HG03135 (cell line): ENCODE measurements around the gene DIP2A.
"Not testable (repeated sequence)": the region's sequence is repeated elsewhere in the genome, so short reads cannot be mapped to it uniquely, and the experiment has no call there.

Source experiments
- ATAC-seq: cut with Tn5 transposase; IDR thresholded peaks from one replicate; pipeline ENCODE4 v1.9.1; 2021; ENCODE audit warnings: mild to moderate bottlenecking, moderate library complexity; ENCODE audit not compliant: unreplicated experiment

DIP2A gene

DNA sequence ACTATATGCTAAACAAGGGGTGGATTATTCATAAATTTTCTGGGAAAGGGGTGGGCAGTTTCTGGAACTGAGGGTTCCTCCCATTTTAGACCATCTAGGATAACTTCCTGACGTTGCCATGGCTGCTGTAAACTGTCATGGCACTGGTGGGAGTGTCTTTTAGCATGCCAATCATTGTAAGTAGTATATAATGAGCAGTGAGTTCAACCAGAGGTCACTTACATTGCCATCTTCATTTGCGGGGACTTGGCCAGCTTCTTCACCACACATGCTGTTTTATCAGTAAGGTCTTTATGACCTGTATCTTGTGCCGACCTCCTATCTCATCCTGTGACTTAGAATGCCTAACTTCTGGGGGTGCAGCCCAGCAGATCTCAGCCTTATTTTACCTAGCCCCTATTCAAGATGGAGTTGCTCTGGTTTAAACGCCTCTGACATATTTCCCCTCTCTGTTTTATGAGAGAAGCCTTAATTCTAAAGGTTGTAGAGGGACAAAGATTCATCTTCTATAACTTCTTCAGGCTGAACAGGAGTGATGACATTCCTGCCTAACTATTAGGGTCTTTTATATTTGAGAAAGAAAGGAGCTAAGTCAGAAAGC lies 60.4 kb downstream of the DIP2A start:
- ATAC-seq, result no peak

DNA sequence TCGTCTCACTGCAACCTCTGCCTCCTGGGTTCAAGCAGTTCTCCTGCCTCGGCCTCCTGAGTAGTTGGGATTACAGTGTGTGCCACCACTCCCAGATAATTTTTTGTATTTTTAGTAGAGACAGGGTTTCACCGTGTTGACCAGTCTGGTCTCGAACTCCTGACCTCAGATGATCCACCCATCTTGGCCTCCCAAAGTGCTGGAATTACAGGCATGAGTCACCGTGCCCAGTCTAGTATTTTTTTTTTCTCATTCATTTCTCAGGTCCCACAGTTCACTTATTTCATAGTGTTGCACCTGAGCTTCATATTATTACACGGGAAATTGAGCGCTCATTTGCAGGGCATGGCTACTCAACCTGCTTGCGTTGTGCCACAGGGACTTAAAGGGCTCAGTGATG lies 68.7 kb downstream of the DIP2A start:
- not testable (repeated sequence) for ATAC-seq

DNA sequence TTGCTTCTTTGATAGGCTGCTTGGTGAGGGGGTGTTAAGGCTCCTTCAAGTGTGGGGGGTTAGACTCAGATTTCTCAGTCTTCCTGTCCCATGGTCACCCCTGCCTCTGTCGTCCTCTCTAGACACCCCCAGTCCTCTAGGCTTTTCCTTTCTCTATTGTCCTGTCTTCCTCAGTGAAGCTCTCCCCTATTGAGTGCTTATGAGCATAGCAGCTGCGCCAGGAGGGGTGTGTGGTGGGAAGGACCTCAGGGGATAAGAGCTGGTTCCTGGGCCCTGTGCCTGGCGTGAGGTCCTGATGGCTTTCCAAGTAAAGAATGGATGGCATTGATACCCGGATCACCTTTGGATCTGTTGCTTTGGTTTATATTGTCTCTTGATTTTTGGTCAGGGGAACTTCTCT lies 69.1 kb downstream of the DIP2A start:
- ATAC-seq, result no peak

DNA sequence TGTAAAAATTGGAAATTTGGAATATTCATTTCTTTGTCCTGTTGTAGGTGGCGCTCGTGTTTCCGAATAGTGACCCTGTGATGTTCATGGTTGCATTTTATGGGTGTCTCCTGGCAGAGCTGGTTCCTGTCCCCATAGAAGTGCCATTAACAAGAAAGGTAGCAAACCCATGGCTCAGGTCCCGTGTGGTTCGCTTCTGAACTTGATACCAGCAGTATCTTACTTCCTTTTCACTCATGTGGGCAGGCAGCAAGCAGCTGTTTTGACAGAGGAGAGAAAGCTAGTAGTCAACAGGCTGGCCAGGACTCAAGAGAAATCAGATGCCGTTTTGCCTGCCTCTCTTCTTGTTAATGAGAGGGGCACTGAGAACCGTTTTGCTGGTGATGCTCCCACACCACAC lies 73.4 kb downstream of the DIP2A start:
- no peak for ATAC-seq

DNA sequence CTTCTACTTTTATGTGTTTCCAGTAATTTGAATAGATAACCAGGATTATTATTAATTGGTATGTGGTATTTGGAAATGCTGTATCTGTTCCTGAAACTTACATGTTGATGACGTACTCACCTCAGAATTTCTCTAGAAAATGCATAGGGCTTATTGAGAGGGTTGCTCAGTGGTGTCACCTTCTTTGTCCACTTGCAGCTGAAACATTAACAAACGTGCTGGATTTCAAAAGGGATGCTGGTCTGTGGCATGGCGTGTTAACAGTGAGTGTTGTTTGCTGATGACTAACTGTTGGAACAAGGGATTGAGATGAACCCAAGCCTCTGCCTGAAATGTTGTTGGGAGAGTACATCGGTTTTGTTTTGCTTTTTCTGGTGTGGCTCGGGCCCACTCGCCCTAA lies 78.3 kb downstream of the DIP2A start:
- ATAC-seq, result no peak

DNA sequence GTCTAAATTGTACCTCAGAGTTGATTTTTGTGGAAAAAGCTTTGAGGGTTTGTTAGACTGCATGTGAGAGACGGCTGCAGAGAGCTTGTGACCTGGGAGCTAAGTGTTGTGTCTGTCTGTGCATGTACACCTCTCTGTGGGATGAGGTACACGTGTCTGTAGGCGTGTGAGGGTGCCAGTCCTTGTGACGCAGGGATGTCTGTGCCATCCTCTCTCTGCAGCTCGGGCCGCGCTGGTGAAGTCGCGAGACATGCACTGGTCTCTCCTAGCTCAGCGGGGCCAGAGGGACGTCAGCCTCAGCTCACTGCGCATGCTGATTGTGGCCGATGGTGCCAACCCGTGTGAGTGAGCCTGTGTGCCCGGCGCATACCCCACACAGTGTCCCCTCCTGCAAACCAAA lies 79.6 kb downstream of the DIP2A start:
- ATAC-seq, result no peak

DNA sequence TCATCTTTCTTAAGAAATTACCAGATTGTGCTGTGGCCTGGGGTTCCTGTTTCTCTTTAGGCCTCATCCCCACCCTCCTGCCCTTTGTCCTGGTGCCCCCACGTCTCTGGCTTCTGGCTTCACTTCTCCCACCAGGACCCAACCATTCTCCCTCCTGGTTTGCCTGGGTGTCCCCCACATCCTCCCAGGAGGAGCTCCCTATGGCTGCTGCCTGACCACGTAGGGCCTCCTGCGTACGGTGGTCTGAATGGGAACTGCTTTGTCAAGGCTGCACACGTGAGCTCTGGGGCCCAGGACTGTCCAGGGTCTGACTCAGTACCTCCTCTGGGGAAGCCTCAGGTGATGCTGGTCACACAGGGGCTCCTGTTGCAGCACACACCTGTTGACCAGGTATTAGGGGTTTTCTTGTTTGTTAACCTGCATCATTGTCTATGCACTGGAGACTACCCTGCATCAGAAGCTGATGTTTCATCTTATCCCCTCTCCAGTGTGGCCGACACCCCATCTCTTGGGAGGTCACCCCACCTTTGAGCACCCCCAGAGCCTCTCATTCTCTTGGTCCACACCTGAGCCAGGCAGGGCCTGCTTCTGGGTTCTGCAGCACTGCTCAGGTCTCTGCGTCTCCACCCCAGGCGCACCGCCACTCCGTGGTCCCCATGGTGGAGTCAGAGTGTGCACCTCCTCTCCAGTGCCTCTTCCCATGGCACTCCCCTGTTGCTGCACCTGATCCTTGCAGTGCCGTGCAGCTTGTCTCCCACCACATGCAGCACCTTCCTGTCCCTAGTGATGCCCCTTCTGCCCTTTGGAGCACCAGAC lies 80.4 kb downstream of the DIP2A start:
- ATAC-seq, result no peak

DNA sequence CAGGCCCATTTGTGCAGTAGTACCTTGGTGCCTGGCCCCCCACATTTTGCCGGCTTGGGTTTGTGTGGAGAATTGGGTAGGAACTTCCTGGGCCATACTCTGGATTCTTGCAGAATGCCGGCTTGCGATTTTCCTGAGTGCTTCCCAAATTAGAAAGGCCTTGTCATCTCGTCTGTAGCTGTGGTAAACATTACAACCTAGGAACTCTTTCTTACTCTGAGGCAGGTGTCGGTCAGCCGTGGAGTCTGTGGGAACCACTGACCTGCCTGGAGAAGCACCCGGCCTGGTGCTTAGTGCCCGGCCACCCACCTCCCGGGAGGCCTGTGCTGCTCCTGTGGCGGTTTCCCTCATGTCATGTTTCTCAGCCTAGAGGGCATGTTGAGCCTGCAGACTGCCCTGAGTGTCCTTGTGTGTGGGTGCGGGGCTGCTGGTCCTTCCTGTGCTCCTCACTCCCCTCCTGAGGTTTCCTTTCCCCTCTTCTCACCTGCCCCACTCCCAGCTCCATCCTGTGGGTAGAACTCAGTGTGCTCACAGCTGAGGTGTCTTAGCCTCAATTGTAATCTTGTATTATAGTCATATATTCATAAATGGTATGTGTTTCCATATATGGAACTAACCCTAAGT lies 81.5 kb downstream of the DIP2A start:
- no peak for ATAC-seq

DNA sequence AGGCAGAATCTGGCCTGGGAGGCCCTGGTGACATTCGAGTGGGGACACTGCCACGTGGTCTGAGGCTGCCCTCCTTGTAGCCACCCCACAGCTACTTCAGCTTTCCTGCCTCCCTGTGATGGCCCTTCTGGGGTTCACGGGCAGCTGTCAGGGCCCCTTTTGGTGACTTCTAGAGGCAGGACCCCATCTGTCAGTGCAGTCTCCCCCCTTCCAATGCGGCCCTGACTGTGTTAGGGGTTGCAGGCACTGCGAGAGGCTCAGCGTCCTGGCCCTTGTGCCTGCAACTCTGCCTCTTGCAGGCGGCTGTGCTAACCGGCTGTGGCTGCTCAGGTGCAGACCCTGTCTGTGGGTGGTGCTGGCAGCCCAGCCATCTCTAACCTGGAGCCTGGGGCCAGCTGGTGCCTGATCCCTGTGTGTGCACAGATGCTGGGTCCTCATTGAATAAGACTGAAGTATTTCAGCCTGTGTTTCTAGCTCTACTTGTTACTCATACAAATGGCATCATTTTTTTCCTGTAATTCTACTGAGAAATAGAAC lies 84.0 kb downstream of the DIP2A start:
- ATAC-seq, result no peak

DNA sequence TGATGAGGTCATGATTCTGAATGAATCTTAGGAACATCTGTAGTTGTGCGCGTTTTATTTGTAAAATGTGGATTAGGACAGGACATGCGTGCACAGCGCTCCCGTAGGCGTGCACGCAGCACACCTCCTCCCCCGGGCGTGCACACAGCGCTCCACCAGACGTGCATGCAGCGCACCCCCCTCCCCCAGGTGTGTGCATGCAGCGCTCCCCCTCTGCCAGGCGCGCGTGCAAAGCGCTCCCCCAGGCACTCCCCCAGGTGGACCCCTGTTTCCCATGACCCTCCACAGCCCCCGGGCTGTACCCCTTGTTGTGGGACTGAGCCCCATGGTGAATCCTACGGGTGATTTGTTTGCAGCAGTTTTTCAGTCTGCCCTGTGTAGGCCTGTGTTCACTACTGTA lies 84.6 kb downstream of the DIP2A start:
- no peak for ATAC-seq

DNA sequence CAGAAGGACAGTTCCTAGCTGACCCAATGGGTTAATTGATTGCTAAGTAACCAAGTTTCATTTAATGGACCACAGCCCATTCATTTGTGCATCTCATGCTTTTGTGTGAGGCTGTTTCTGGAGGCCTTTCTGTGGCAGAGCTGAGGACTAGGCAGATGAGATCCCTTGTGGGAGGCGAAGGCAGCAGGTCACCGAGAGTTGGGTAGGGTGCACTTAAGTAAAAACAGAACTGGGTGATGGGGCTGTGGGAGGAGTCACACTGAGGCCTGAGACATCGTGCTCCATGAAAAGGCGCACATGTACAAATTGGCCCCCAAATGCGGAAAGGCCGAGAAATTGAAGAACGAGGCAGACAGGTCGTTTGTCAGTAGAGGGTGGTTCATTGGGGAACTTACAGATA lies 85.3 kb downstream of the DIP2A start:
- ATAC-seq, result no peak

DNA sequence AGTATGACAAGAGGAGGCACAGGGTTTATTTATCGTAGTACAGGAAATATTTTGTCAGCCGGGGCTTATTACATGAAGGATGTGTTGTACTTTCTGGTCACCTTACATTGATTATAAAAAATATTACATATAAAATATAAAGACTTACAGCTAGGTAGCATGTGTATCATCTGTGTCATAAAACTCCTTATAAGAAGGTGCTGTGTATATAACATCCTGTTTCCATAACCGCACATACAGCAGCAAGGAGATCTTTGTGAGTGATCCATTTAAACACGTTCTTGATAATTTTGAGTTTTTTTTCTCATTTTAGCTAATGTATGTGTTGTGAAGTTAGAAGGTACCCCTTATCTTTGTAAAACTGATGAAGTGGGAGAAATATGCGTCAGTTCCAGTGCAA lies 86.1 kb downstream of the DIP2A start:
- no peak for ATAC-seq

DNA sequence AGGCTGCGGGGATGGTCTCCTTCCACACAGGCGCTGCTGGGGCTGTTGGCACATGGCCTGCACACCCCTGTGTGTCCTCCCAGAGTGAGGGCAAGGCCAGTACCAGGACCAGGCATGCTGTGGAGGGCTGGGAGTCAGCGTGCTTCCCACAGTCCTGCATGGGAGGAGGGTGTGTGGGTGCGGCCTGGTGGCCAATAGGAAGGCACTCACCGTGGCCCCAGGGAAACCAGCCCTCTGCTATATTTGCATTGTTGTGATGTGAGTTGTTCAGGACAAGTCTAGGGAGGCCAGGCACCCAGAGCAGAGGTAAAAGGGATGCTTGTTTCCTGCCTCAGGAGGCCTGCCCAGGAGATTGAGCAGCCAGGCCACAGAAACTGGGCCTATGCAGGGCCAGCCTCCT lies 86.7 kb downstream of the DIP2A start:
- no peak for ATAC-seq

DNA sequence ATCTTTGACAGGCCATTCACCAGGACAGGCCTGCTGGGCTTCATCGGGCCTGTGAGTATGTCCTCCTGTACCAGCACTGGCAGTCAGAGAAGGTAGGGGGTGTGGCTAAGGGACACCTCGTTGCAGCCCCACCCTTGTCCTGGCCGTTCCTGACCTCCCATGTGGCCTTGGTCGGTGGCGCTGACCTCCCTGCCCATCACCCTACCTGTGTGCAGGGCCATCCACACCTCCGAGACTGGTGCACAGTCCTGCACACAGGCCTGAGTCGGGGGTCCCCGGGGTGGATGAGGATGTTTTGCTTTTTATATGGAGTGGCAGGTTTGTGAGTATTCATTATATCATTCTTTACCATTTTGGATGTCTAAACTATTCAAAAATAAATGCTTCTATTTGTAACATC lies 87.2 kb downstream of the DIP2A start:
- ATAC-seq, result no peak

DNA sequence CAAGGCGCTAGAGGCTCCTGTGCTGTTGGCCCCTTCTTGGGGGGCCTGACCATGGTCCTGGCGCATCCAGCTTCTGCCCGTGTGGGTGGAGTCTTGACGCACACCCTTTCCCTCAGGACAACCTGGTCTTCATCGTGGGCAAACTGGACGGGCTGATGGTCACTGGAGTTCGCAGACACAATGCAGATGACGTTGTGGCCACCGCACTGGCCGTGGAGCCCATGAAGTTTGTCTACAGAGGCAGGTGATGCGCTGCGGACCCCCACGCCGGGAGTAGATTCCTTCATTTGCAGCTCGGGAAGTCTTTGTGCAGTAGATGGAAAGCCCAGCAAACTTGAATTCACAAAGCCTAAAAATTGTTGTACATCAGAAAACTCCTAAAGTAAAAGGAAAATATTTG lies 88.1 kb downstream of the DIP2A start:
- ATAC-seq, result no peak

DNA sequence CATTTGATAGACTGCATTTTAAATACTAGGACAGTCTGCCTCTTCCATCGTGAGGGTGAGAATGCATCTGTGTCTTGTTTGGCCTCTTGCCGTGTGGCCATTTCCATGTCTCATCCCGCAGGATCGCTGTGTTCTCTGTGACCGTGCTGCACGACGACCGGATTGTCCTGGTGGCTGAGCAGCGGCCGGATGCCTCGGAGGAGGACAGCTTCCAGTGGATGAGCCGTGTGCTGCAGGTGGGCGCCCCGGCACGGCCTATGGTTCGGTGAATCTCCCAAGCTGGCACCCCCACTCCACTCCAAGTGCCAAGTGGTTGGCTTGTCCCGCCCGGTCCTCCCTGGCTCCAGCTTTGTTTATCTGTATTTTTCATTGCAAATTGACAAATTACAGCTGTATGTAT lies 91.0 kb downstream of the DIP2A start:
- ATAC-seq, result no peak

DNA sequence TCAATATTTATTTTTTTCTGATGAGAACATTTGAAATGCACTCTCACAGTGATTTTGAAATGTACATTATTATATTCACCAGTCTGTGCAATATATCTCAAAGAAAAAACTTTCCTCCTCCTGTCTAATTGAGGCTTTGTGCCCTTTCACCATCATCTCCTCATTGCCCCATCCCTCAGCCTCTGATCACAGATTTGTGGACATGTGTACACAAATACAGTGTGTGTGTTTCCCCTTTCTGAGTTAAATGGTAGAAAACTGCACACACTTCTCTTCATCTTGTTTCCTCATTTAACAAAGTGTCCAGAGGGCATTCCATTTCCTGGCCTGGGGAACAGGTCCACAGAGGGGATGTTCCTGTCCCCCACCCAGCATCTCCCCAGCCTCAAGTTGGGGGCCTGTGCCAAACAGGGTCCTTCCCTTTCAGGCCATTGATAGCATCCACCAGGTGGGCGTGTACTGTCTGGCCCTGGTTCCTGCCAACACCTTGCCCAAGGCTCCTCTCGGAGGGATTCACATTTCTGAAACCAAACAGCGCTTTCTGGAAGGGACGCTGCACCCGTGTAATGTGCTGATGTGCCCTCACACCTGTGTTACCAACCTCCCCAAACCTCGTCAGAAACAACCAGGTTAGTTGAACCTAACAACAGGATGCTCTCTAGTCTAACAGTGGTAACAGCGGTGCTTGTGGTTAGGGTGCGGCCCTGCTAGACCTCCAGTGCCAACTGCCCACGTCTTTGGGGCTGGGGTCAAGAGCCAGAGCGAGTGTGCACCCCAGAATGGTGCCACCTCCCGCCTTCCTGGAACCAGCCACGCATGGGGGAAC lies 91.6 kb downstream of the DIP2A start:
- ATAC-seq, result no peak

DNA sequence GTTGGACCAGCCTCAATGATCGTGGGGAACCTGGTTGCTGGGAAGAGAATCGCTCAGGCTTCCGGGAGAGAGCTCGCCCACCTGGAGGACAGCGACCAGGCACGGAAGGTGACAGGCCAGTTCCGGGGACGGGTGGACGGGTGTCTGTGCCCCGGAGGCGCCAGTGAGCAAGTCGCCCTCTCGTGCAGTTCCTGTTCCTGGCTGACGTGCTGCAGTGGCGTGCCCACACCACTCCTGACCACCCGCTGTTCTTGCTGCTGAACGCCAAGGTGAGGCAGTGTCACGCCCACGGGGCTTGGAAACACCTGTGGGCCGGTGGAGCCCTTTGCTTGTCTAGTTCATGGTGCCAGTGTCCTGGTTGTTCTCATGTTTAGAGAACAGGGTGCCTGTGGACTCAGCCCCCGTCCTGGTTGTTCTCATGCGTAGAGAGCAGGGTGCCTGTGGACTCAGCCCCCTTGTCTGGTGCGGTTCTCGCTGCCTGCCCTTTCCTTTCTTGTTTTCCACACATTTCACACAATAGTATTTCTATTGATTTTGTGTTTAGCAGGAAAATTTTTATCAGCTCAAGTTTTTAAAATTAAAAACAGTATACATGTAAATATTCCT lies 93.0 kb downstream of the DIP2A start:
- no peak for ATAC-seq

DNA sequence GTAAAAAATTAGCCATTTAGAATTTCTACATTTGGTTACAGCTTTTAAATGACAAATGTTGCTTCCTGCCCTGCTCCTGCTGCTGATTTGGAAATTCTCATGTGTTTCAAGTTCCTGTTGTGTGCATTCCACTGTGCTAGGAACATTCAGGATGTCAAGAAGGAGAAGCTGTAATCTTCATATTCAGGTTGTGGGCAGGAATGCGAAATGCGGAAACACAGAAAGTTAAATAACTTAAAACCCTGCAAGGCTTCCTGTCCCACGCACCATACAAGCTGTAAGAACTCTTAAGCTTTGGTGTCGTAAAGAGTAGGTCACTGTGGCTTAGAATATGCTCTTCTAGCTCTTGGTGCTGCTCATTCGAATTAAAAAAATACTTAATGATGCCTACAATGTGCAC lies 93.6 kb downstream of the DIP2A start:
- ATAC-seq, result no peak

DNA sequence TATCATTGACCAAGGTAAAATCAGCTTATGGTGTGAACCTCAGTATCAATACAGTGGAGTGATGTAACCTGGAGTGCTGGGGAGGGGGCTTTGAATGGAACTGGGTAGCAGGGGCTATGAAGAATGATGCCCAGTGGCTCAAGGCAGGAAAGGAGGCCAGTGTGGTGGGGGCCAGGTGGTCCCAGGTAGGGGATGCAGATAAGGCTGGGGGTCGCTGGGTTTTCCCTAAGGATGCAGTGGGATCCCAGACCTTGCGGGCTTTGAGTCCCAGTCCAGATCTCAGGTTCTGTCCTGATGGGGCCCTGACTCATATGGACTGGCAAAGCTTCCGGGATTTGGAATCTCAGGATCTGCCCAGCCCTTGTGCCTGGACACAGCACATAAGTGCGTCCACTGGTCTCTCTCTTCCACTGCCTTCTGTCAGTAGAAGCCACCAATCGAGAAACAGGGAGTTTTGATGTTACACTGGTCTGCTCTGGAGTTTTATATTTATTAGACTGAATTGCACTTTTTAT lies 94.2 kb downstream of the DIP2A start:
- no peak for ATAC-seq

DNA sequence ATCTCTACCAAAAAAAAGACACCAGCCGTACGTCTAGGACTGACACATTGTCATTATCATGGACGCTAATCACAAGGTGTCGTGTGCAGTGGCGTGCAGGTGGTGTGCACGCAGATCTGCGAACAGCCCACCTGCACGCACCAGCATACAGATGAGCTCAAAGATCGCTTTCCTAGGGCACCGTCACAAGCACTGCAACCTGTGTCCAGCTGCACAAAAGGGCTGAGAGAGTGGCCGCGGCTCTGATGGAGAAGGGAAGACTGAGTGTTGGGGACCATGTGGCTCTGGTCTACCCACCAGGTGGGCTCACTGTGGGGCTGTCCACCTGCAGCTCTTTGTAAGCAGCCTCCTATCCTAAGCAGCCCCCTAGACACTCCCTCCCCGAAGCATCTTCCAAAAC lies 95.3 kb downstream of the DIP2A start:
- no peak for ATAC-seq
